Transverse colon (tissue), 4 donors: ENCODE results near the gene CMTM4. TPM values are rescaled to one million over a fixed set of nuclear protein-coding genes. Genes with fewer than 3 reads are reported as not detected.
"Not testable (repeated sequence)": the region's sequence is repeated elsewhere in the genome, so short reads cannot be mapped to it uniquely, and the experiment has no call there.

Experiments
- DNase-seq: peaks from one replicate; pipeline ENCODE4 v3.0.0-alpha.2; 2019
- H3K27ac ChIP-seq, 4 donors: fragments of 200-600 bp; sonication (generic); 2 replicates each; pipeline ENCODE4 v1.5.1; 2016 to 2018; ENCODE audit warnings: inconsistent platforms in 4 of 4
- H3K27me3 ChIP-seq: fragments of 200-600 bp; sonication (generic); 2 replicates; pipeline ENCODE4 v1.5.1; 2017; ENCODE audit warnings: inconsistent platforms
- H3K36me3 ChIP-seq, 4 donors: fragments of 200-600 bp; sonication (generic); 2 replicates each; pipeline ENCODE4 v1.5.1; 2017 to 2019; ENCODE audit warnings: inconsistent platforms in 4 of 4
- H3K4me1 ChIP-seq, 4 donors: fragments of 200-600 bp; sonication (generic); 2 replicates each; pipeline ENCODE4 v1.5.1; 2017 to 2020; ENCODE audit warnings: inconsistent platforms in 4 of 4
- H3K4me3 ChIP-seq, 4 donors: fragments of 200-600 bp; sonication (generic); 1 replicate in 1 of 4; 2 replicates in 3 of 4; pipeline versions ENCODE4 v1.5.1 to v1.6.1; 2017 to 2019; ENCODE audit warnings: inconsistent platforms in 4 of 4
- H3K9me3 ChIP-seq, 2 donors: fragments of 200-600 bp; sonication (generic); 2 replicates each; pipeline ENCODE4 v1.5.1; 2017 to 2019; ENCODE audit warnings: inconsistent platforms in 2 of 2
- CTCF ChIP-seq, 5 experiments: fragments of 200-600 bp in 3 of 5; fragments of 450-650 bp in 2 of 5; sonication (generic) in 3 of 5; IDR thresholded peaks; 1 replicate in 2 of 5; 2 replicates in 3 of 5; pipeline ENCODE4 v1.5.1; 2016 to 2017; ENCODE audit warnings: antibody characterized with exemption in 5 of 5, inconsistent platforms in 3 of 5, mild to moderate bottlenecking in 2 of 5, moderate library complexity in 1 of 5
- EP300 ChIP-seq: sonication (generic); formaldehyde crosslinking; IDR thresholded peaks from one replicate; pipeline ENCODE4 v1.6.1; 2017; ENCODE audit warnings: antibody characterized with exemption, low read depth
- POLR2A ChIP-seq: fragments of 450-650 bp; IDR thresholded peaks from one replicate; pipeline ENCODE4 v1.6.1; 2016; ENCODE audit warnings: antibody characterized with exemption, mild to moderate bottlenecking, moderate library complexity
- POLR2AphosphoS5 ChIP-seq, 3 donors: sonication (generic); formaldehyde crosslinking; IDR thresholded peaks; one replicate each; pipeline ENCODE4 v1.6.1; 2016; ENCODE audit warnings: antibody characterized with exemption in 3 of 3
- WGBS, 2 donors: methylation state at CpG; one replicate each; pipeline ENCODE4 v1.1.5; 2018; ENCODE audit warnings: low coverage in 1 of 2; 5-methylcytosine and 5-hydroxymethylcytosine counted together
- in situ Hi-C, 4 donors: fragments of 200-750 bp; cut with MboI; loops; one replicate each; pipeline versions ENCODE4 v1.15.0 to v1.15.1; 2017; ENCODE audit warnings: low sequenced_read_pairs in 3 of 4, low pct_ligation_motif_present in 1 of 4, low pct_unique_long_range_greater_than_20kb in 1 of 4
- intact Hi-C: fragments of 100-400 bp; cut with DNase I; formaldehyde crosslinking; loops from one replicate; pipeline ENCODE4 v1.15.1; 2023; ENCODE audit warnings: low total_unique reads
- total RNA-seq, 4 donors: library from RNA; depleted of rRNA; stranded (reverse); fragments of >200 nt; gene quantifications; one replicate each; pipeline ENCODE4 v1.1.0, GENCODE V29; 2016

Gene CMTM4
- total RNA-seq, 4 donors from 2014 or later, result 77.0 to 167 (median 163) TPM

- in situ Hi-C loops, result no loop called here
- no peak for DNase-seq
Observed at GRCh38 chr16:66690106-66690847, 6.3 kb downstream of the CMTM4 start.

GRCh38 chr16:66689282-66689681 lies 7.3 kb downstream of the CMTM4 start:
- in situ Hi-C loops (no loop called here), intact Hi-C loops (no loop called here)
- Histone ChIP-seq H3K36me3 (no peaks in the 10 kb centered on the region), H3K9me3 (no peaks in the 10 kb centered on the region), H3K27ac (no peak overlapping the region), H3K4me3 (no peak overlapping the region), H3K27me3 (no peaks in the 10 kb centered on the region), H3K4me1 (peaks cover 0 to 35% (median 9%) of the 10 kb centered on the region in 4 donors)
- TF ChIP-seq POLR2A (no peak), POLR2AphosphoS5 (IDR thresholded peaks at IDR 0.05) (no peak), CTCF (IDR thresholded peaks at IDR 0.05) (no peak), EP300 (no peak)
- DNase-seq, result no peak
- WGBS, 2 donors, result 82 to 86% methylated on average over 6 of the region's 6 CpGs

More at GRCh38 chr16:66690106-66690847, 6.3 kb downstream of the CMTM4 start:
- Histone ChIP-seq H3K4me3 (no peak overlapping the region), H3K4me1 (peaks cover 1 to 44% (median 17%) of the 10 kb centered on the region in 4 donors), H3K9me3 (no peaks in the 10 kb centered on the region), H3K36me3 (no peaks in the 10 kb centered on the region), H3K27ac (peak overlapping the region in 1 of 4 donors; percentile 41), H3K27me3 (no peaks in the 10 kb centered on the region)
- intact Hi-C loops, result no loop called here
- WGBS, 2 donors, result 75 to 88% methylated on average over 1 to 7 of the region's 7 CpGs
- TF ChIP-seq POLR2AphosphoS5 (IDR thresholded peaks at IDR 0.05), result no peak
- no peak for TF ChIP-seq POLR2A
- TF ChIP-seq EP300, result no peak
- TF ChIP-seq CTCF (IDR thresholded peaks at IDR 0.05), result no peak

- Histone ChIP-seq H3K27me3 (no peaks in the 10 kb centered on the region), H3K4me1 (peaks cover 0 to 26% (median 6%) of the 10 kb centered on the region in 4 donors), H3K4me3 (no peak overlapping the region), H3K9me3 (no peaks in the 10 kb centered on the region), H3K27ac (no peak overlapping the region), H3K36me3 (no peaks in the 10 kb centered on the region)
- 87 to 92% methylated on average over 2 to 9 of the region's 9 CpGs for WGBS, 2 donors
- in situ Hi-C loops (no loop called here), intact Hi-C loops (no loop called here)
- DNase-seq, result no peak
- TF ChIP-seq POLR2A (no peak), EP300 (no peak), POLR2AphosphoS5 (IDR thresholded peaks at IDR 0.05) (no peak), CTCF (IDR thresholded peaks at IDR 0.05) (no peak)
Observed at GRCh38 chr16:66687906-66688625, 8.5 kb downstream of the CMTM4 start.

- H3K4me1 ChIP-seq, result peaks cover 0 to 11% (median under 1%) of the 10 kb centered on the region in 4 donors
- H3K36me3 ChIP-seq, DNase-seq, H3K9me3 ChIP-seq, H3K27me3 ChIP-seq, in situ Hi-C loops, H3K27ac ChIP-seq, H3K4me3 ChIP-seq, intact Hi-C loops: not testable (repeated sequence)
- WGBS, 2 donors, result 90 to 91% methylated on average over 2 to 14 of the region's 14 CpGs
Observed at GRCh38 chr16:66685501-66686115, 10.9 kb downstream of the CMTM4 start.
